Measurements from ENCODE around the gene POMGNT2.

Gene POMGNT2

DNA sequence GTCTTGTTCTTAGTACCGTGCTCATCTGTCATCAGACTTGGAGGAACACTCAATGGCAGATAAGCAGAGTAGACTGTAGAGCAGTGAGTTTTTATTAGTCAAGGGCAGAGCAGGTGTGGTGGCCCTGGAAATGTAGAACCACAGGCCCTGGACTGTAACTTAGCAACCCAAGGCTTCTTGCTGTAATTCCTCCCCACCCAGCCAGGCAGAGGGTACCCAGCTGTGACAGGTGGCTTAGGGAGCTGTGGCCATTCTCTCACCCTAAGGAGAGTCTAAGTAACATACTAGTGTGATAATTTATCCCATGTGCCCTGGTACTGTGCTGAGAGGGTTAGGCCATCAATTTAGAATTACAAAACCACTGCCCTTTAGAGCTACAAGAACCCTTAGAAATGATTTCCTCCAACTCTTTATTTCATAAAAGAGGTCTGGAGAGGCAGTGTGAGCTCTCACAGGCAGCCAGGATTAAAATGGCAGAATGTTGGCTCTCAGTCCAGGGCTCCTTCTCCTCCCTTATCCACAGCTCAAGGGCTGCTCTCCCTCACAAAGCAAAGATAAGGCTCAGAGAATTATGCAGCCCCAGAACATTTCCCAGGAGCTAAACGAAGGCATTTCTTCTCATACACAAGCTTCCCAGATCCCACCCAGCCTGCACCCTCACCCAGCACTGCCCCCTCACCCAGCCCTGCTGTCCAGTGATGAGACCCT, 3.0 kb downstream of the POMGNT2 start:
- no peak for DNase-seq

DNA sequence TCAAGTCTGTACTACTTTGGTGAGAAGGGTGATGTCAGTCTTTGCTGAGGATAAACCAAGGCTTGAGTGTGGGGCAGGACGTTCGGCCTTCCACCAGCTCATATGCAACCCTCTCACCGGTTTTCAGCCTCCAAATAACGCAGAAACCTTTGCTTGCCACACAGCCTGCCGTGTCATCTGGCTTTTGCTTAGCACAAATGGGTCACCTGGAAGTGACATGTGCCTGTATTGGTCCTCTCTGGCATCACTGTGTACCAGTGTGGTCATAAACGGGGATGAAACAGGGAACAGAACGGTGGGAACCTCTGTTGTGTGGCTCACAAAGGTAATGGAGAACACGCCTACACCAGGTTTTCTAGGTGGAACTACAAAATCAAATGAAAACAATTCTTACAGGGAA, 7.1 kb downstream of the POMGNT2 start:
- DNase-seq = no peak

DNA sequence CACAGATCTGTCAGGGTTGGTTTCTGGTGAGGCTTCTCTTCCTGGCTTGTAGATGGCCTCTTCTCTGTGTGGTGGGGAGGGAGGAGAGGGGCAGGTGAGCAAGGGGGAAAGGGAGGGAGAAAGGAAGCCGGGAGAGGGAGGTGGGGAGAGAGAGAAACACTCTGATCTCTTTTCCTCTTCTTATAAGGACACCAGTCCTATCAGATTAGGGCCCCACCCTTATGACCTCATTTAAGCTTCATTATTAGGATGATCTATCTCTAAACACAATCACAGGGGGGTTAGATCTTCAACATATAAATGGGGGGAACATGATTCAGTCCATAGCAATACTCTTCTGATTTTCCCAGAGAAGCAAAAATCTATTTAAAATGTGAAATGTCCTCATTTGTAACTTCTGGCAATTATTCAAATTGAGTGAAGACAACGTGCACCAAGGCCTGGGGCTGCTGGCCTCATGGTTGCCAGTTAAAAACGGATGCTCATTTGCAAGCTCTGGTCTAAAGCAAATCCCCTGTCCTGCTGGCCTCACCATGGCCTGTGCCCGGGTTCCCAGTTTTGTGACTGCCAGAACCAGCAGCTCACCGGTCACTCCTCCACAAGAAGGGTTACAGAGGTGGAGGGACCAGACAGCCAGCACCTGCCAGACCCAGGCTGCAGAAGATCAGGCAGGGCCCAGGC, 8.3 kb downstream of the POMGNT2 start:
- no peak for DNase-seq

DNA sequence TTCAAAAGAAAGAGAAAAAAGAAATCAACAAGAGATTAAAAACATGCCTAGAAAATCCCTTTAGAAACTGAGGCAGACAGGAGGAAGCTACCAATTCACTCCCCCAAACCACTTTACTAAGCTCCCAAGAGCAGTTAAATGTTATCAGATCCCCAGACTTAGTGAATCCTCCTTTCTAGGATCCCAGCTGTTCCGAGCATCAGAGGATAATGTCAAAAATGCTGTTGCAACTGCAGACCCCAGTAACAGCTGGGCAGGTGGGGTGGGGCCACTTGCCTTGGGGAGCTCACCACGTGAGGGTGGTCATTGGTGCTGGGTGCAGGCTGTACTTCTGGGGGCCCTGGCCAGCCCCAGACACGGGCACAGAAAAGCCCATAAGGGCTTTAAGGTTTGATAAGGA, 9.1 kb downstream of the POMGNT2 start:
- DNase-seq = no peak

DNA sequence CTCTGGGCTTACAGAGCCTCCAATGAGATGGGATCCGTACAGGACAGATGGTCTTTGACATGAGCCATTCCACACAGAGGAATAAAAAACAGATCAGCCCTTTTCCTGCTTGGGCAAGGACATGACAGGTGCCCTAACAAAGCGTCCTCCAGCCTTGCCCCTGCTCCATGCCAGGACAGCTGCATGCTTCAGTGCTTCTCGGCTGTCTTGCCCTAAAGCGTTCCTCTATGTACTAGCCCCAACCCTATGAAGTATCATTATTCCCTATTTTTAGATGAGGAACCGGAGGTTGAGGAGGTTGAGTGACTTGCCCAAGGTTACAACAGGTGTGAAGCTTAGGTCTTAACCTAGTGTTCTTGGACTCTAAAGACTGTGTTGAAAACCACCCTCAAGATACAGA, 10.5 kb downstream of the POMGNT2 start:
- DNase-seq = no peak

DNA sequence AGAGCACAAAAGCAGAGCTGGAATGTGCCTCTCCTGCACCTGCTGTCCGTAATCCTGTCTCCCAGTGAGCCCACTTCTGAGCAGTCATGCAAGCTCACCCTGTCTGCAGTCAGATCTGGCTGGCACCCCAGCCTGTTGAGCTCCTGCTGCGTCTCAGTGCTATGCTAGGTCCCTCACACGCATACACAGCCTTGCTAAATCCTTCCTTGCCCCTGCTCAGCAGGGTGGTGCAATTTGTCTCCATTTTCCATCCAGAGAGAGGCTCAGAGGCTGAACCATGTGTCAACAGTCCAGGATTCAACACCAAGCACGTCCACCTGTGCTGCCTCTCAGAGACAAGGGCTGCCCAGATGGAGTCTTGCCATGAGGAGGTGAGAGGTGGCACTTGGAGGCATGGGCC, 11.0 kb downstream of the POMGNT2 start:
- DNase-seq = no peak

DNA sequence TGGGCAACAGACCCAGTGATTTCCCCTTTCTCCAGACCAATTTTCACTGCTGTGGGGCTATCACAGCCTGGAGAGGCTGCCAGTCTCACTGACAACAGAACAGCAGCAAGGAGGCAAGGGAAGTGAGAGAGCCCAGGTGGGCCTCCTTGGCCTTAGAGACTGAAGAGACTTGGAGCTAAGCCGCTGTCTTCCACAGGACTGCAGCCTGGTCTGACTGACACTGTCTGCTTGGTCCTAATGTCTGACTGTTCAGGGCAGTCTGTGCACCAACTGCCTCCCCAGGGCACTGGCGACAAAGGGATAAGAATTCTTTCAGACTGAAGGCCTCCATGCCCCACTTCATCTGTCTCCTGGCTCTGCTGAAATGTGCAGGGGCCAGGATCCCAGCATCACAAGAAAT, 11.5 kb downstream of the POMGNT2 start:
- no peak for DNase-seq

DNA sequence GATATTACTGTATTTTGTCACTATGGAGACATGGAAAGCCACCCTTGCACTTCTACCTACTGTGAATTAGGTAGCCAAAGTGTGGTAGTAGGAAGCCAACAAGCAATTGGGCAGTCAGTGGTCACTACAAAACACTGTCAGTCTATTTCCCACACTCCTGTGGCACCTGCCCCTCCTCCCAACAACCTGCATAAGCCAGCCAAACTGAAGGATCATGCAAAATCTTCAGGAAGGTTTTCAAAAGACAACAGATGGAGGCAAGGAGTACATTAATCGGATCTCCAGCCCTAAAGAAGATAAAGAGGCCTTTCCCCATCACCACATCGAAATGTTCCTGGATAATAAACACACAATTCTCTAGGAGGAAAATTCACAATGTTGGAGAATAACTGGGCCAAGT, 11.9 kb downstream of the POMGNT2 start:
- no peak for DNase-seq

DNA sequence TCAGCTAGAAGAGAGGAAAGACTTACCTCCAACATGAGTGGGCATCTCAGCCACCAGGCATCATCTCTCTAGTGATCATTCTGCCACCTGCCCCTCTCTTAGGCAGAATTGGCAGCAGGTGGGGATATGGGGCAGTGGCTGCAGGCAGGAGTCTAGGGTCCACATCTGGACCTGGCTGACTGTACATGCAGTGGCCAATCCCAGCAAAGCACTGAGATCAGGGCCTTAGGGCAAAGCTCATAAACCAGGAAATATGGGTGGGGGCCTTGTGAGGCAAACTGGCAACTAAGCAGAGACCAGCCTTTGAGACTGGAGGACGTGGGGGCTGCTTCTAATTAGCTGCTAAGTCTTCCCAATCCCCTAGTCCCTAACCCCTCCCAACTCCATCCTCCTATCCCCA, 12.9 kb downstream of the POMGNT2 start:
- no peak for DNase-seq

DNA sequence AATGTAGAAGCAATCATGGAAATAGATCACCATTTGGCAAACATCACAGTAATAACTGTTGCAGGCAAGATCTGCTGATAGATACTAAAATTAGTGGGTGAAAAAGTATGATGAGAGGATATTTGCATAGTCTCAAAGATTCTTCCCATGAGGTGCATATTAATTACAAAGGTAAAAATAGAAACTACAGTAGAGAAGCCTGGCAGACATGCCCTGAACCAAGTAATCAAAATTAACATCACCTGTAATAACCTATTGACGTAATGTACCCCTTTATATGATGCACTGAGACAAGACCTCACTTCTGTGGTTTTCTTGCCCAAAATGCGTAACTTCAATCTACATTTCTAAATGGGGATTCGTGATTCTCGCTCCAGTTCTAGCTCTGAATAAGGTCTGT, 14.4 kb downstream of the POMGNT2 start:
- no peak for DNase-seq

DNA sequence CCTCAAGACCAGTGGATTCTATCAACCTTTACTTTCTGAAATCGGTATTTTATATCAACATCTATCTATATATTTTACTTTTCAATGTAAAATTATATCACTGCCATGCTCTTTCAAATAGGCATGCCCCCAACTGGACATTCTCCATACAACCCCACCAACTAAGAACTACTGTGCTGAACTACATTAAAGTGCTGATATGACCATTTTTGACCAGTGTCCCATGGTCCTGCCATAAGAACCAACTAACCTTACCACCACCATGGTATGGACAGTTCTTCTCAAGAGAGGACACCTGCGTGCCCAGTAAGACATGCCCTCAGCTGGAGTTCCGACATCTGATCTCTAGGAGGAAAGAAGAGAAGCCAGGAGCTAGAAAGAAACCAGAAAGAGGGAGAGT, 15.6 kb downstream of the POMGNT2 start:
- no peak for DNase-seq

DNA sequence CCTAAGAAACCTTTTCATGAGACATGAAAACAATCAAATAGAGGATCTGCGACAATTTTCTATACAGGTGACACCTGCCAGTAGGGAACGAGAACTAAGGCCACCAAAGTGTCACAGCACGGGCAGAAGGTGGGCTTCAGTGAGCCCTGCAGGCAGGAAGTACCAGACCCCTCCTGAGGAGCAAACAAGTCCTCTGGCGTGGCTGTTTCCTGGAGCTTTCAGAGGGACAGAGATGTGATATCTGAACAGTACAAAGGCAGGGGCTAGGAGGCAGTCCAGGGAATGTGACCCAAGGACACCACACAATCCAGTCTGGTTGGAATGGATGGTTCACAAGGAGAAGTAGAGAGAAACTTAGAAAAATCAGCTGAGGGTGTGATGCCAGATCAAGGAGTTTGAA, 16.8 kb downstream of the POMGNT2 start:
- DNase-seq = no peak

DNA sequence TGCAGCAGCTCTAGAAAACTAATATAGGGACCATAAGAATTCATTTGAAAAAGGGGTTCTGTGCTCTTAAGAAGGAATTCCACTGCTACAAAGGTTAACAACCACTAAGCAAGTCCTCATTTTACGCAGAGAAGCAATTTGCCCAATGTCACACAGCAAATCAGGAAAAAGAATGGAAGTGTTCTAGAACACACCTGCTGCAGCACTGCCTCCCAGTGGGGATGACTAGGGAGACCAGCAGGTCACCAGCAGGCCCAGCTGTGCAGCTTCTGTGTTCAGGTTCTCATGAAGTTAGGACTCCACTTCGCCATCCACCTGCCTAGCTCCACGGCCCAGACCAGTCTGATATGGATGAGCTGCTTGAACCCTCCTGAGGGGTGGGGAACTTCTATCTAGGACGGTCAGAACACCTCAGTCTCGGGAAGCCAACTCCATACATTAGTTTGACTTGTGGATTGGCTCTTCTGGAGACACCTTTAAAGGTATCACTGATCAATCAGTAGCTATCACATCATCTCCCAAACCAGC, 18.6 kb downstream of the POMGNT2 start:
- no peak for DNase-seq

DNA sequence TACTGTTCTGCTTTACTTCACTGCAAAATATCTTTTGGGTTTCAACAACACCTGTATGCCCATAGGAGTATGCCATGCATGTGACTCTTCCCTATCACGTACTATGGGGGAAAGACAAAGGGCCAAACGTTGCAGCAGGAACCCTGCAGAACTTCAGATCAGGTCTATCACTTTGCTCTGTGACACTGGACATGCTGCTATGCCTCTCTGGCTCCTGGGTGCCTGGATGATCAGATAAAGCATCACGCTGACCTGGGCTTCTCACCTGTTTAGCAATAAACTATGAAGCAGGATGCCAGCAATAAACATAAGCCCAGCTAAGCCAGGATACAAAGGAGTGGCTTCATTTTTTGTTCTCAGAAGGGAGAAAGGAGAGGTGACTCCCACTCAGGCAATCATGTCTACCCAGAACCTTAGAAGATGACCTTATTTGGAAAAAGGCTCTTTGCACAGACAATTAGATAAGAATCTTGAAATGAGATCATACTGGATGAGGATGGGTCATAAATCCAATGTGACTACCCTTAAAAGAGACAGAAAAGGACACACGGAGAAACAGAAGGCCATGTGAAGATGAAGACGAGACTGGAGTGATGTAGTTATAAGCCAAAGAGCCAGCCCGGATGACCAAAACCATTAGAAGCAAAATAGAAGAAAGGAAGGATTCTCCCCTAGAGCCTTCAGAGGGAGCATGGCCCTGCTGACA, 19.3 kb downstream of the POMGNT2 start:
- no peak for DNase-seq

DNA sequence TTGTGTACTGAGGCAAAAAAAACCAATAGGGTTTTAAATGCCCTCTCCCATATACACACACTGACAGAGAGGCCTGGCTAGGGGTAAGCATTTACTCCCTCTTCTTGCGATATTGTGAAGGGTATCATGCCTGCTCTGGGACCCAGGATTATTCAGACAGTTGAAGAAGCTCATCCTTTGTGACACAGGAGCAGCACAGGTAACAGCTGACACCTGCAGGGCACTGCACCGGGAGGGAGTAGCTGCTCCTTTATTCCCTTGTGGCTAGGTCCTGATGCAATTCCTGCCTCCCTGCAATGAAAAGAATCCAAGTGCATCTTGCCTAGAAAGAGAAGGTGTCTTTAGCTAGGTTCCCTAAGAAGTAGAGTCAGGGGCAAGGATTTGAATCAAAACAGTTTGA, 23.4 kb downstream of the POMGNT2 start:
- DNase-seq = no peak

DNA sequence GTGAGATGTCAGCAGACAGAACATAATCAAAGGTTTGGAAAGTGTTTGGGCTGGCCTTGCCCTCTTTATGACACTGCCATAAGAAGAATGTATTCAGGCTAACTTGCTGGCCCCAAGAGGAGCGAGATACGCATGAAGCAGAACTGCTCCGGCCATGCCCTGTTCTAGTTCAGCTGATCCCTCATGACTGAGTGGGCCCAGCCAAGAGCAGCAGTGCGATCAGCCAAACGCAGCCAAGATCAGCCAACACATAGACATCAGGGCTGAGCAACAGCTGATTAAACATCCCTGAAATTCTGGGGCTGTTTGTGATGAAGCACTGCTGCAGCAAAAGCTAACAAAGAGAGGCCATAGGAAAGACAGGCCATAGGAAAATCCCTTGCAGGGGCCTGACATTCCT, 24.1 kb downstream of the POMGNT2 start:
- DNase-seq = no peak

DNA sequence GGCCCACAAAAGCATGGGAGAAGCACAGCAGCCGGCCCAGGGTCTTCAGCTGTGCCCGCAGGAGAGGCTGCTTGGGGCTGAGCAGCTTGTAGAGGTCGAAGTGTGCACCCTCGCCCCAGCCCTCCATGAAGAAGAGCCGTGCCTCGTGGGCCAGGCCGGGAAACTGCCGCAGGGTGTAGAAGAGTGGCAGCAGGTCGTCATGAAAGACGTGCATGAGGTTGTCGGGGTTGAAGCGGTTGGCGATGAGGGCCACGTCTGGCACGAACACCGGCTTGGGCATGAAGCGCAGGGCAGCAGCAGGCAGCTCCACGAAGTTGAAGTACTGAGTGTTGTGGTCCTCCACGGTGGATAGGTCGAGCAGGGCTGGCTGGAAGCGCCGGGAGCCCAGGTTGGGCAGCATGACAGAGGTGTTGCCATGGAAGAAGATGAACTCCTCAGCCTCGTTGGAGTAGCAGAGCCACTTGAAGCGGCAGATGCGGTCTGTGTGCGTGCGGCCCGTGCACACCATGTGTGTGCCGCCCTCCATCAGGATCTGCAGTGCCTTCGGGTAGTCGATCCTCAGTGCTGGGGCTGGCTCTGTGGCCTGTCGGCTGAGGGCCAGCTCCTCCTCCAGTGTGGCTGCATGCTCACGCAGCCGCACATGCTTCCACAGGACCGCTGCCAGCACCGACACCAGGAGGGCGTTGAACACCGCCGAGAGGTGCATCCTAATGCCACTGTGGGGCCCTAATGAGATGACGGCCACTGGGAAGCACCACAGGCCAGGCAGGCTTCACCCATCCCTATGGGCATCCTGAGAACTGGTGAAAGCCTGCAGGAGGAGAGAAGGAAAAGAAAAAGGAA, 24.9 kb downstream of the POMGNT2 start:
- no peak for DNase-seq

DNA sequence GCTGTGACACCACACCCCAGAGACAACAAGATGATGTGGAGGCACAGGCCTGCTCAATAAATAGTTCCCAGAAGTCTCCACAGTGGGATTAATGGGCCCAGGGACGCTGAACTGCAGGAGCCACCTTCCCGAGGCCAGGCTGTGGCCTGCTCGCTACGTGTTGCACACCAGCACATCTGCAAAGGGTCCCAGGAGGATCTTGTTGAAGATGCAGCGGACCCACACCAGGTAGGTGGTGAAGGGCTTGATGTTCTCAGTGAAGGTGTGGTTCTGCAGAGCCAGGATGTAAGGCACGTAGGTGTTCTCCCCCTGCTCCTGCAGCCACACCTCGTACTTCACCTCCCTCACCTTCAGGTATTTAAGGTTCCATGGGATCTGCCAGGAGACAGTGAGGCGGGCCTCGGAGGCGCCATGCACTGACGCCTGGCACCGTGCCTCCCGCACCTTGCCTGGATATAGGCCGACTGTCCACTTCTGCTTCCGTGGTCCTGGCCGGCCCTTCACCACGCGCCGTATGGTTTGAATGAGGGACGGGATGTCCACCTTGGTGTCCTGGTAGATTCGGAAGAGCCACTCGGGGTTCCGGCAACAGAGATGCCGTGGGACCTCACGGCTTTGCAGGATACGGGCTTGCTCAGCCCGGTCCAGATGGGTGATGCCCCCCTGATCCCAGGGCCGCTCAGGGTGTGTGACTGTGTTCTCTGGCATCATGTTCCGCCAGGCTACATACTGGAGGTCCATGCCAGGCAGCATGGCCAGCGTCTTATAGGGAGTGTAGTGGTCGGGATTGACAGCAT, 26.1 kb downstream of the POMGNT2 start:
- DNase-seq = no peak

DNA sequence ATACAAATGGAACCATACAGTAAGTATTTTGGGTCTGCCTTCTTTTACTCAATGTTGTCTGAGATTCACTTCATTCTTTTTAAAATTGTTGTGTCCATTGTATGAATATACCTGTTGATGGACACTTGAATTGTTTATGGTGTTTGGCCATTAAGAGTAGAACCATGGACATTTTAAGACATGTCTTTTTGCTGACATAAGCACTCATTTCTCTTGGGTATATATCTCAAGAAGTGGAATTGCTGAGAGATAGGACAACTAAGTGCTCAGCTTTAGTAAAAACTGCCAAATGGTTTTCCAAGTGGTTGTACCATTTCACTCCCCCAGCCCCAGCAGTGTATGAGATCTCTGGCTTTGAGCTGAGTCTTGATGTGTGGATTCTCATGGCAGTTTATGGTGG, 28.2 kb downstream of the POMGNT2 start:
- DNase-seq = no peak

DNA sequence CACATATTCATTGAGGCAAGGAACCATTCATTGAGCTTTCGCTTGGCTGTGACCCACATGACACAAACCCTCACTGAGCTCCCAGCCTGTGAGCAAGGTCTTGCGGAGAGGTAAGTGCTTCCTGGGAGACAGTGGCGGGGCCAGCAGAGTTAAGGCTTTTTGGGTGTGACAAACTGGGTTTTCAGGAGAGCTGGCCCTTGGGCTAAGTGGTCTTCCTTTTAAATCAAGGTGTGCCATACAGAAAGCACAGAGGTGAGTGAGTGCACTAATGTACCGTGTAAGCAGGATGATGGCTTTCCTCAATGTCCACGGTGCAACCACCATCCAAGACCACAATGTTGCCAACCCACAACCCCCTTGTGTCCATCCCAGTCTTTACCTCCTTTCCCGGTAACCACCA, 28.6 kb downstream of the POMGNT2 start:
- DNase-seq = no peak

DNA sequence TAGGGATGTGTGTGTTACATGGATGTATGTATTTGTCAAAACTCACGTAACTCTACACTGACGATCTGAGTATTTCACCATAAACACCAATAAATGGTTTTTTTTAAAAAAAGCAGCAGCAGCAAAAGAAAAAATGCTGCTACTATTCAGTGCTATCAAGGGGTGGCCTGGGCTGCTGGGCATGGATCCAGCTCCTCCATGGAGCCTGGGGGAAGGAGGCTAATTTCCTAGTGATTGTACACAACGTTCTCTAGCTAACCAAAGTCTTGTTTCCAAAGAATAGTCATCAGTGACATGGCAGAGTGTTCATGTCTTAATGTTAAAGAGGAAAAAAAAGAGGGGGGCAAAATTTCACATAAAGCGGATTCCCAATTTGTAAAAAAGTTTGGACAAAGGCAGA, 29.0 kb downstream of the POMGNT2 start:
- DNase-seq = no peak
